Activated CD4-positive, alpha-beta T cell treated with anti-CD3 and anti-CD28 coated beads for 36 hours (primary cell): Measurements from ENCODE around the gene PA2G4. TPM values are rescaled to one million over a fixed set of nuclear protein-coding genes. Genes with fewer than 3 reads are reported as not detected.
"Not testable (repeated sequence)": the region's sequence is repeated elsewhere in the genome, so short reads cannot be mapped to it uniquely, and the experiment has no call there.

Experiments used
- ATAC-seq: fragments of 200-7000 bp; cut with Tn5 transposase; one replicate; pipeline ENCODE4 v1.10.0; 2021; ENCODE audit warnings: mild to moderate bottlenecking, moderate library complexity
- CTCF ChIA-PET: fragments of 350-600 bp; sonication (Branson Sonifier 250); formaldehyde crosslinking; loops from one replicate; lab custom pipeline; 2021; ENCODE audit warnings: antibody characterized with exemption; lab: Charles Lee
- POLR2A ChIA-PET: fragments of 350-600 bp; sonication (Branson Sonifier 250); formaldehyde crosslinking; loops from one replicate; lab custom pipeline; 2021; ENCODE audit warnings: antibody characterized with exemption, inconsistent platforms; lab: Charles Lee
- DNase-seq: peaks from one replicate; pipeline ENCODE4 v3.0.0-alpha.2; 2020
- H3K27ac Mint-ChIP-seq: one replicate; pipeline ENCODE4 v1.8.0; 2021; ENCODE audit warnings: mixed read lengths
- H3K27me3 Mint-ChIP-seq: one replicate; pipeline ENCODE4 v1.8.0; 2021; ENCODE audit warnings: mixed read lengths
- H3K36me3 Mint-ChIP-seq: one replicate; pipeline ENCODE4 v1.8.0; 2021; ENCODE audit warnings: low read depth, mixed read lengths
- H3K4me1 Mint-ChIP-seq: one replicate; pipeline ENCODE4 v1.8.0; 2021; ENCODE audit warnings: mixed read lengths
- H3K4me3 Mint-ChIP-seq: one replicate; pipeline ENCODE4 v1.8.0; 2021; ENCODE audit warnings: mild to moderate bottlenecking, moderate library complexity, mixed read lengths
- H3K9me3 Mint-ChIP-seq: one replicate; pipeline ENCODE4 v1.8.0; 2021; ENCODE audit warnings: low read depth, mixed read lengths
- intact Hi-C, 2 experiments: fragments of 100-400 bp; cut with DNase I in 1 of 2; cut with micrococcal nuclease in 1 of 2; formaldehyde crosslinking; loops; one replicate each; pipeline versions ENCODE4 v1.14.2 to v1.15.1; 2022 to 2024; cut with DNase I, micrococcal nuclease
- total RNA-seq, 2 experiments: library from RNA; stranded (reverse); gene quantifications; one replicate each; pipeline ENCODE4 v1.2.3, GENCODE V29; 2021

The PA2G4 gene
- total RNA-seq, 2 experiments from 2014 or later = 446 to 695 TPM

DNA sequence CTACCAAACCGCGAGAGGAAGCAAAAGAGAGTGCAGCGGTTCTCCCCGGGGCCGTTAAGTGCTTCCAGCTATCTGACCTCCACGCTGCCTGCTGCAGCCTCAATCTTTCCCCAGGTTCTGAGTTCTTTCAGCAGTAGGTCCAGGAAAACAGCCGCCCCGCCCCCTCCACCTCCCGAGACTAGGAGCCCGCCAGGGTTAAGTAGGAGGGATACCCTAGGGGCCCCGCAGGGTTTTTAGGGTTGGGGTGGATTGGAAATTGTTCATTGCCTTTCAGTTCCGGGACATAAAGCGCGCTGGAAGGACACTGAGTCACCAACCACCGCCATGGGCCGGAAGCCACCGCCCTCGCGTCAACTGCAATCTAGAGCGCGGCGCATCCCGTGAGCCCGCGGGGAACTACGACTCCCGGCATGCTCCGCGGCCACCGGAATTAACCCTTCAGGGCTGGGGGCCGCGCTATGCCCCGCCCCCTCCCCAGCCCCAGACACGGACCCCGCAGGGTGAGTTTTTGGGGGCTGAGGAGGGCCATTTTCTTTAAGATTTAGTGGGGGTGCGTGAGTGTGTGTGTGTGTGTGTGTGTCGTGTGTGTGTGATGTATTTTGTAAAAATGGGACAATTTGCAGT is 47.9 kb downstream of the PA2G4 start, which contains the start of gene MYL6B:
MYL6B (plus strand) TSS at position 456 of the 624 bp plus-strand sequence. CDS start 1,332 bp downstream, outside the sequence.
- DNase-seq (peak; percentile 98), ATAC-seq (peak; percentile 92)
- Mint-ChIP-seq H3K4me3 (peak within 1 kb of the TSS; percentile 88), H3K4me1 (peaks cover 26% of the 10 kb centered on the region), H3K27me3 (no peaks in the 10 kb centered on the region), H3K36me3 (peaks cover 8% of the 10 kb centered on the region), H3K9me3 (no peaks in the 10 kb centered on the region), H3K27ac (peak within 1 kb of the TSS; percentile 99)
- ChIA-PET POLR2A (interaction anchor here (0.5 to 1.9 kb wide), 6 partner anchors 9 to 38 kb away, joined by 3 to 13 read pairs (median 5); partner anchors contain the start of genes ESYT1, RPL41 and ZC3H10), CTCF (interaction anchor here (0.6 to 2.0 kb wide), 13 partner anchors 13 to 404 kb away, joined by 3 to 18 read pairs (median 5); partner anchors contain the start of genes ESYT1, SMARCC2 and ZC3H10)
- intact Hi-C loops = loop anchor here (1.0 to 10.0 kb wide), 15 partner anchors 24 to 933 kb away; partner anchors contain the start of genes ESYT1 (in 2 of the 2), PA2G4 (in 2 of the 2), SMARCC2 (in 2 of the 2) and ANKRD52 (in 1 of the 2)

DNA sequence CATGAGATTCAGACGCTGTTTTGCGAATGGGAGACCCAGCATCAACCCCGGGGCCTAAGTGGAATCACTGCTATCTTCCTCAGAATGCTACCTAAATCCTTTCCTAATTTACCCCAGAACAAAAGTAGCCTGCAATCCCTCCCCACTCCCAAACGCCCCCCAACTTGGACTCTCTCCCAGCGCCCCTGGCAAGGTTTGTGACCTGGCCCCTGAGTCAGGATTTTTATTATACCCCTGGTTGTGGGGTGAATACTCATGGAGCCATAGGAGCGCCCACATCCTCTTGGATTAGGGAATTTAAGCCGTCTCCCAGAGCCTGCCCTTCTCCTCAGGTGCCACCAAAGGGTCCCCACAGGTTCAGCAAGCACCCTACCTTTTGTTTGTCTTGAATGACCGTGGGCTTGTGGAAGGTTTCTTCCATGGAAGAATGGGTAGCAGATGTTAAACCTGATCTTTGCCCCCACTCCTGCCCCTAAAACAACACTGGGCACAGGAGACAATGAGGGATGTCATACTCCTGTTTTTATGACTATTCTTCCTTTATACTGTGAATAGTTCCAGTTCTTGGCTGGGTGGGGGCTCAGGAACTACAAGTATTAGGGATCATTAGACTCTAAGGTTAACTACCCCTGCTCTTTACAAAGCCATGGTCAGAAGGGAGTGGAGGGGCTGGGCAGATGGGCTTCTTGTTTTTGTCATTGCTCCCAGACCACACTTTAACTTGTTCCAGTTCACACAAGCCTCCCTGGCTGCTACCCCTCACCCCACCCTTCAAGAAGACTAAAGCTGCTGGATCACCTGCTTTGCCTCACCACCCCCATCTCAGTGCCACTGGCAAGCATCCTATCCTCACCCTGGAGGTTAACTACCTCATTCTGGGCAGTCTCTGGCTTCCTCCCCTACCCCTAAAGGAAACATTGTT is 48.7 kb downstream of the PA2G4 start:
- CTCF ChIA-PET = no interaction called here
- POLR2A ChIA-PET = no interaction called here

DNA sequence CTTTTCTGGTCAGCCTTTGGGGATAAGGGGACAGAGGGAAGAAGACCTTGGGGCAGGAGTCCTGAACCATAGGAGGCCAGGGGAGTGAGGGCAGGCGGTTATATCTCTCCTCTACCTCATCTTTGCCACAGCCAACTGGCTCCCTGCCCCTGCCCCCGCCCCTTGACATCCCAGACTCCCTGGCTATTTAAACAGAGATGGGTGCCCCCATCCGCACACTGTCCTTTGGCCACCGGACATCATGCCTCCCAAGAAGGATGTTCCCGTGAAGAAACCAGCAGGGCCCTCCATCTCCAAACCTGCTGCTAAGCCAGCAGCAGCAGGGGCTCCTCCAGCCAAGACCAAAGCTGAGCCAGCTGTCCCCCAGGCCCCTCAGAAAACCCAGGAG is 49.3 kb downstream of the PA2G4 start:
- peak overlapping the region; percentile 99 for H3K27ac Mint-ChIP-seq
- H3K4me1 Mint-ChIP-seq = peaks cover 29% of the 10 kb centered on the region

More for the DNA sequence above, 48.7 kb downstream of the PA2G4 start:
- DNase-seq = no peak
- peaks cover 29% of the 10 kb centered on the region for H3K4me1 Mint-ChIP-seq
- peak overlapping the region; percentile 88 for H3K4me3 Mint-ChIP-seq
- H3K36me3 Mint-ChIP-seq = peaks cover 12% of the 10 kb centered on the region
- intact Hi-C loops = loop anchor here (1.0 to 10.0 kb wide), 15 partner anchors 25 to 932 kb away; partner anchors contain the start of genes ESYT1 (in 2 of the 2), PA2G4 (in 2 of the 2), SMARCC2 (in 2 of the 2) and ANKRD52 (in 1 of the 2)
- no peaks in the 10 kb centered on the region for H3K9me3 Mint-ChIP-seq
- ATAC-seq = no peak
- H3K27ac Mint-ChIP-seq = peak overlapping the region; percentile 99
- no peaks in the 10 kb centered on the region for H3K27me3 Mint-ChIP-seq

DNA sequence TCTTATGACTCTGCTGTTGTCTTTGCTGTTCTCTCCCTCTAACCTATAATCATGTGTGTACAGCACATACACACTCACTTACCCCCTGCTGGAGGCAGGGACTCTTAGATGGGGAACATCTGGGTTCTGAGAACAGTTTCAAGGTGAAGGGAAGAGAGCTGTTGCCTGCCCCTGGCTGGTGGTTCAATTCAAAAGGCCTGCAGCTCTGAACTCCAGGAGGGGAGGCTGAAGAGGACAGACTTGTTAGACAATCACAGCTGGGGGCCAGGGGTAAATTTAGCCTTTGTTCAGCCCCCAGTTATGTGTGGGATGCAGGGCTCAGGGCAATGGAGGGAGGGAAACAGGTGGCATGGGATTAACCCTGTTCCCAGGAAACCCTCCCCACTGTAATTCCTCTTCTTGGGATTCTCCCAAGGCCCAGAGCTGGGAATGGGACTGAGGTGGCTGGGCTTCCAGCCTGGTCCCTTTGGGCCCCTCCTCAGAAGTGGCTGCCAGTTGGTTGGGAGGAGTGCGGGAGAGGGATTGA is 50.0 kb downstream of the PA2G4 start:
- H3K27me3 Mint-ChIP-seq = no peaks in the 10 kb centered on the region
- ChIA-PET CTCF (interaction anchor here (0.5 to 2.0 kb wide), 5 partner anchors 22 to 45 kb away, joined by 3 to 8 read pairs (median 3); partner anchors contain the start of gene ESYT1), POLR2A (interaction anchor here (0.8 kb wide), 1 partner anchor 36 kb away, joined by 3 read pairs; the partner anchor contains the start of gene ZC3H10)
- H3K4me1 Mint-ChIP-seq = peaks cover 29% of the 10 kb centered on the region
- H3K4me3 Mint-ChIP-seq = no peak overlapping the region
- no peak for ATAC-seq
- DNase-seq = no peak
- H3K27ac Mint-ChIP-seq = no peak overlapping the region
- no peaks in the 10 kb centered on the region for H3K9me3 Mint-ChIP-seq
- intact Hi-C loops = loop anchor here (5.0 to 10.0 kb wide), 2 partner anchors 33 to 930 kb away; partner anchors contain the start of genes NAB2 (in 1 of the 2) and SMARCC2 (in 1 of the 2)
- peaks cover 24% of the 10 kb centered on the region for H3K36me3 Mint-ChIP-seq

More for the DNA sequence above, 49.3 kb downstream of the PA2G4 start:
- intact Hi-C loops = loop anchor here (2.0 to 10.0 kb wide), 4 partner anchors 34 to 931 kb away; partner anchors contain the start of genes NAB2 (in 1 of the 2), PYM1 (in 1 of the 2), SMARCC2 (in 1 of the 2) and STAT2 (in 1 of the 2)
- peak overlapping the region; percentile 88 for H3K4me3 Mint-ChIP-seq
- CTCF ChIA-PET = interaction anchor here (0.6 to 2.0 kb wide), 2 partner anchors 34 to 45 kb away, joined by 3 to 8 read pairs; no protein-coding TSS in a partner anchor
- H3K36me3 Mint-ChIP-seq = peaks cover 18% of the 10 kb centered on the region
- H3K27me3 Mint-ChIP-seq = no peaks in the 10 kb centered on the region
- POLR2A ChIA-PET = no interaction called here
- ATAC-seq (no peak), DNase-seq (no peak)
- no peaks in the 10 kb centered on the region for H3K9me3 Mint-ChIP-seq

DNA sequence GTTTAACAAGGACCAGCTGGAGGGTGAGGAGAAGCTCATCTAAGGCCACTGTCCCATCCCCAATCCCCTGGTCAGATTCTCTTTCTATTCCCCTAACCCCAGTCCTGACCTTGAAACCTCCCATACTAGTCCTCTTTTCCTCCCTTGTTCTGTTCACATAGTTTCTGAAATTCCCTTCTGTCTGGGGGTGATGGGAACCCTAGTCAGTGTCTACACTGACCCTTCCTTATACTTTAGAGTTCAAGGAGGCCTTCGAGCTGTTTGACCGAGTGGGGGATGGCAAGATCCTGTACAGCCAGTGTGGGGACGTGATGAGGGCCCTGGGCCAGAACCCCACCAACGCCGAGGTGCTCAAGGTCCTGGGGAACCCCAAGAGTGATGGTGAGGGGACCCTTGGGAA is 50.5 kb downstream of the PA2G4 start:
- Mint-ChIP-seq H3K36me3 (peaks cover 30% of the 10 kb centered on the region), H3K27me3 (no peaks in the 10 kb centered on the region), H3K9me3 (no peaks in the 10 kb centered on the region), H3K27ac (no peak overlapping the region), H3K4me3 (no peak overlapping the region), H3K4me1 (peaks cover 30% of the 10 kb centered on the region)
- POLR2A ChIA-PET = interaction anchor here (0.8 to 1.2 kb wide), 2 partner anchors 27 to 37 kb away, joined by 3 to 4 read pairs; partner anchors contain the start of genes ESYT1 and ZC3H10
- CTCF ChIA-PET = interaction anchor here (0.5 to 2.0 kb wide), 4 partner anchors 22 to 35 kb away, joined by 3 to 8 read pairs (median 5); partner anchors contain the start of gene ESYT1
- intact Hi-C loops = loop anchor here (5.0 to 10.0 kb wide), 2 partner anchors 32 to 930 kb away; partner anchors contain the start of genes NAB2 (in 1 of the 2) and SMARCC2 (in 1 of the 2)
- DNase-seq (no peak), ATAC-seq (no peak)

DNA sequence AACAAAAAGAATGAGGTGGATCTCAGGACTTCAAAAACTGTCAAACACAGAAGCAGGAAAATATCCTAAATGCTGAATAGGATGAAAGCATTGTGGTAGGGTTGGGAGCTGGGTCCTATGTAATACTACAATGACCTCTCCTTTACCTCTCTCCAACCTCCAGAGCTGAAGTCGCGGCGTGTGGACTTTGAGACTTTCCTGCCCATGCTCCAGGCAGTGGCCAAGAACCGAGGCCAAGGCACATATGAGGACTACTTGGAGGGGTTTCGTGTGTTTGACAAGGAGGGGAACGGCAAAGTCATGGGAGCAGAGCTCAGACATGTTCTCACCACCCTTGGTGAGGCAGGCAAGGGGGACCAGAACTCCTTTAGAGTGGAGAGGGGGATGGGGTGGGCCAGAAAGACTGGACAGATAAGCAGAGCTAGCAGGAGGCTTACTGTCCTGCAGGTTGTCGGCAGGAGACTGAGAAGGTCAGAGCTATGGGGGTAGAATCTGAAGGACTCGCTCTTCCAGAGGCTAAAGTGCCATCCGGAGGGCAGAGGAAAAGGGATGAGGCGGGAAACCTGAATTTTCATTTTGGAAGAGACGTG is 51.0 kb downstream of the PA2G4 start:
- no peaks in the 10 kb centered on the region for H3K27me3 Mint-ChIP-seq
- ChIA-PET POLR2A (interaction anchor here (1.2 kb wide), 1 partner anchor 28 kb away, joined by 4 read pairs; the partner anchor contains the start of gene ESYT1), CTCF (interaction anchor here (0.8 to 2.0 kb wide), 4 partner anchors 10 to 35 kb away, joined by 3 to 8 read pairs (median 6); partner anchors contain the start of gene ESYT1)
- peaks cover 32% of the 10 kb centered on the region for H3K4me1 Mint-ChIP-seq
- H3K27ac Mint-ChIP-seq = no peak overlapping the region
- ATAC-seq (no peak), DNase-seq (no peak)
- H3K36me3 Mint-ChIP-seq = peaks cover 35% of the 10 kb centered on the region
- no peak overlapping the region for H3K4me3 Mint-ChIP-seq
- intact Hi-C loops = loop anchor here in 1 of 2 experiments (10.0 kb wide), 1 partner anchor 929 kb away; the partner anchor contains the start of gene NAB2
- no peaks in the 10 kb centered on the region for H3K9me3 Mint-ChIP-seq

DNA sequence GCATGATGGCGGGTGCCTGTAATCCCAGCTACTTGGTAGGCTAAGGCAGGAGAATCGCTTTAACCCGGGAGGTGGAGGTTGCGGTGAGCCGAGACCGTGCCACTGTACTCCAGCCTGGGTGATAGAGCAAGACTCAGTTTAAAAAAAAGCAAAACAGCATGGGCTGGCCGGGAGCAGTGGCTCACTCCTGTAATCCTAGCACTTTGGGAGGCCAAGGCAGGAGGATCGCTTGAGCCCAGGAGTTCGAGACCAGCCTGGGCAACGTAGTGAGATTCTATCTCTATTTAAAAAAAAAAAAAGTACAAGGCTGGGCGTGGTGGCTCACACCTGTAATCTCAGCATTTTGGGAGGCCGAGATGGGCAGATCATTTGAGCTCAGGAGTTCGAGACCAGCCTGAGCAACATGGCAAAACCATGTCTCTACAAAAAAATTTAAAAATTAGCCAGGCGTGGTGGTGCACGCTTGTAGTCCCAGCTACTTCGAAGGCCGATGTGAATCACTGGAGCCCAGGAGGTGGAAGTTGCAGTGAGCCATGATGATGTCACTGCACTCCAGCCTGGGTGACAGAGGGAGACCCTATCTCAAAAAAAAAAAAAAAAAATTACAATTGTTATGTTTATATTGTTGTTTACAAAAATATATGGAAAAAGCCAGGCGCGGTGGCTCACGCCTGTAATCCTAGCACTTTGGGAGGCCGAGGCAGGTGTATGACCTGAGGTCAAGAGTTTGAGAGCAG is 52.3 kb downstream of the PA2G4 start:
- ChIA-PET POLR2A (interaction anchor here (0.6 to 0.7 kb wide), 2 partner anchors 10 to 1691 kb away, joined by 3 to 8 read pairs; no protein-coding TSS in a partner anchor), CTCF (interaction anchor here (0.6 to 1.4 kb wide), 4 partner anchors 8 to 308 kb away, joined by 3 to 12 read pairs (median 4); partner anchors contain the start of genes ERBB3 and ZC3H10)
- not testable (repeated sequence) for H3K9me3 Mint-ChIP-seq, DNase-seq, ATAC-seq, H3K27me3 Mint-ChIP-seq
- H3K36me3 Mint-ChIP-seq = peaks cover 46% of the 10 kb centered on the region
- H3K4me1 Mint-ChIP-seq = peaks cover 31% of the 10 kb centered on the region
- H3K27ac Mint-ChIP-seq = peak overlapping the region; percentile 96
- peak overlapping the region; percentile 99 for H3K4me3 Mint-ChIP-seq
- intact Hi-C loops = loop anchor here in 1 of 2 experiments (10.0 kb wide), 1 partner anchor 928 kb away; the partner anchor contains the start of gene NAB2

DNA sequence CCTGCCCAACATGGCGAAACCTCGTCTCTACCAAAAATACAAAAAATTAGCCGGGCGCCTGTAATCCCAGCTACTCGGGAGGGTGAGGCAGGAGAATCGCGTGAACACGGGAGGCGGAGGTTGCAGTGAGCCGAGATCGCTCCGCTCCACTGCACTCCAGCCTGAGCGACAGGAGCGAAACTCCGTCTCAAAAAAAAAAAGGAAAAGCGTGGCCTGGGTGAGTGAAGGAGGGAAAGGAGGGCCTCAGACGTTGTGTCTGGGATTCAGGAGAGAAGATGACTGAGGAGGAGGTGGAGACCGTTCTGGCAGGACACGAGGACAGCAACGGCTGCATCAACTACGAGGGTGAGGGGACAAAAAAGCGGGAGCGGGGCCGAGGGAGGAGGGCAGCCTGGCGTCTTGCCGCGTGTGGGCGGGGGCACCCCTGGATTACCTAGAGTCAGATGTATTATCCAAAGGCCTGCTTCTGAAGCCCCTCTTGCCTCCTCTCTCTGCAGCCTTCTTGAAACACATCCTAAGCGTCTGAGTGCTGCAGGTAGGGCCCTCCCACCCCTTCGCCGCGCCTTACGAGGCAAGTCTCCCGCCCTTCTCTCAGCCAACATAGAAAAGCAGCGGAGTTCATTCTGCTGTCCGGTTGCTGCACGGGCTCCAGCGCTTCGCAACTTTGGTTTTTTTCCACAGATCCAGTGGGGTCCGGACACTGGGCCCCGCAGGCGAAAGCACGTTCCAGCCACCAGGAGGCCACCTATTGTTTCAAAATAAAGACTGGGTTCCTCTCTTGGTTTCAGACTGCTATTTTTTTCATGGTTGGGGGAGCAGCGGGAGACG is 53.1 kb downstream of the PA2G4 start:
- Mint-ChIP-seq H3K4me1 (peaks cover 32% of the 10 kb centered on the region), H3K4me3 (peak overlapping the region; percentile 99), H3K27ac (peak overlapping the region; percentile 96), H3K27me3 (no peaks in the 10 kb centered on the region), H3K9me3 (no peaks in the 10 kb centered on the region), H3K36me3 (peaks cover 50% of the 10 kb centered on the region)
- ChIA-PET POLR2A (interaction anchor here (4.4 kb wide), 1 partner anchor 29 kb away, joined by 19 read pairs; the partner anchor contains the start of gene ESYT1), CTCF (interaction anchor here (0.6 to 1.8 kb wide), 6 partner anchors 21 to 307 kb away, joined by 3 to 12 read pairs (median 4); partner anchors contain the start of genes ERBB3 and ZC3H10)
- ATAC-seq (peak; percentile 43), DNase-seq (peak; percentile 76)
- intact Hi-C loops = loop anchor here (1.0 to 10.0 kb wide), 9 partner anchors 29 to 927 kb away; partner anchors contain the start of genes ZC3H10 (in 2 of the 2), CS (in 1 of the 2), ESYT1 (in 1 of the 2) and NAB2 (in 1 of the 2)
